ENCODE data around the gene TAGLN2. TPM values are rescaled to one million over a fixed set of nuclear protein-coding genes. Genes with fewer than 3 reads are reported as not detected.

The TAGLN2 gene
- total and polyA plus RNA-seq, 9 of the 15 experiments (the other 6 are each of a cell fraction or from before 2014, with no cell fraction given): 192 to 683 (median 455) TPM

DNA sequence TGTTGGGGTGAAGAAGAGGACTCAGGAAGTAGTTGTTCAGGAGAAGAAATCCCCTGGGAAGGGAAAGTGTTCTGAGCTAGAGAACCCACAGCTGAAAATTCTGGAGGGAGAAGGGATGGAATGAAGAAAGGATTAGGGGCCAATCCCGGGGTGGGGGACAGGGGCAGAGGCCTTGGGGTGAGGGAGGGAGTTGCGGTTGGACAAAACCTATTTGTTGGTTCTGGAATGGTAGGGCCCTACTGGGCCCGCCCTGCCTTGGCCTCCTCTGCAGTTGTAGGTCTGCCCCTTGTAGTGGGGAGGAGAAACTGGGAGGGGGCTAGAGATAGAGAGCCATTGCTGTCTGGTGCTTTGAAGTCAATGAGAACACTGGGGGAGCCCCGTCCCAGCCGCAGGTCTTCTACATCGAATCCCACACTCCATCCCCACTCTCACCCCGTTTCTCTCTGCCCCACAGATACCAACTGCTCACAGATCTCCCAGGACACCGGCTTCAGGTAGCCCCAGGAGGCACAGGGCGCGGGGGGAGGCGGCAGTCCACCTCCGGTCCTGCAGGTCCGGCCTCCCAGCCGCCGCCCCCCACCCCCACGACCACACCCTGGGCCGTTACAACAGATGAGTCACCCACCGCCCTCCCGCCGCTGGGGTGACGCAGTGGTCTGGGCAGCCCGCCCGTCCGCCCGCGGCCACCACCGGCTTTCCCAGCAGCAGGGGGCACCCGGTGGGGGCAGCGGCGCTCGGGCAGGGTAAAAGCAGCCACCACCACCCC is 1.1 kb downstream of the TAGLN2 start (continued):
- TF ChIP-seq MBD2 (IDR thresholded peaks at IDR 0.05; ENCODE audit: borderline replicate concordance, low read depth) (peak; percentile 59; the same call in 1 of the 2 replicates), PRDM10 (IDR thresholded peaks at IDR 0.05; ENCODE audit: partially characterized antibody) (peak; percentile 98), ZNF830 (CRISPR knock-in tag; IDR thresholded peaks at IDR 0.05) (no peak), ETS2 (tag; IDR thresholded peaks at IDR 0.05; ENCODE audit: borderline replicate concordance, poor library complexity, severe bottlenecking) (no peak), ZNF639 (CRISPR knock-in tag; conservative IDR thresholded peaks at IDR 0.05 in 1 of 2, IDR thresholded peaks at IDR 0.05 in 1 of 2) (no peak; a peak in 1 of 4 replicates), KLF6 (CRISPR knock-in tag; IDR thresholded peaks at IDR 0.05; ENCODE audit: borderline replicate concordance) (peak; percentile 88; the same call in 1 of the 2 replicates), ZBTB1 (CRISPR knock-in tag; IDR thresholded peaks at IDR 0.05; ENCODE audit: borderline replicate concordance, low read depth) (peak; percentile 95), ZNF324 (CRISPR knock-in tag; IDR thresholded peaks at IDR 0.05) (no peak), ELF4 (CRISPR knock-in tag; IDR thresholded peaks at IDR 0.05) (no peak), HDAC3 (IDR thresholded peaks at IDR 0.05; ENCODE audit: borderline replicate concordance, partially characterized antibody) (peak; percentile 78), CREBBP (IDR thresholded peaks at IDR 0.05; ENCODE audit: low read depth, low read length) (no peak), DACH1 (IDR thresholded peaks at IDR 0.05; ENCODE audit: partially characterized antibody) (no peak), ZNF586 (CRISPR knock-in tag; conservative IDR thresholded peaks at IDR 0.05) (no peak), MYC (IDR thresholded peaks at IDR 0.05; ENCODE audit: low read depth, low read length) (no peak), MYC (CRISPR knock-in tag; IDR thresholded peaks at IDR 0.05; ENCODE audit: borderline replicate concordance, low read depth) (no peak), POLR2A (conservative IDR thresholded peaks at IDR 0.05) (peak; percentile 41; the same call in 1 of the 2 replicates), POLR2G (IDR thresholded peaks at IDR 0.05; ENCODE audit: low read depth, low read length) (peak; percentile 56; the same call in 1 of the 2 replicates), ZNF347 (CRISPR knock-in tag; IDR thresholded peaks at IDR 0.05; ENCODE audit: low read depth) (no peak)
- TF ChIP-seq, protein P1, sequence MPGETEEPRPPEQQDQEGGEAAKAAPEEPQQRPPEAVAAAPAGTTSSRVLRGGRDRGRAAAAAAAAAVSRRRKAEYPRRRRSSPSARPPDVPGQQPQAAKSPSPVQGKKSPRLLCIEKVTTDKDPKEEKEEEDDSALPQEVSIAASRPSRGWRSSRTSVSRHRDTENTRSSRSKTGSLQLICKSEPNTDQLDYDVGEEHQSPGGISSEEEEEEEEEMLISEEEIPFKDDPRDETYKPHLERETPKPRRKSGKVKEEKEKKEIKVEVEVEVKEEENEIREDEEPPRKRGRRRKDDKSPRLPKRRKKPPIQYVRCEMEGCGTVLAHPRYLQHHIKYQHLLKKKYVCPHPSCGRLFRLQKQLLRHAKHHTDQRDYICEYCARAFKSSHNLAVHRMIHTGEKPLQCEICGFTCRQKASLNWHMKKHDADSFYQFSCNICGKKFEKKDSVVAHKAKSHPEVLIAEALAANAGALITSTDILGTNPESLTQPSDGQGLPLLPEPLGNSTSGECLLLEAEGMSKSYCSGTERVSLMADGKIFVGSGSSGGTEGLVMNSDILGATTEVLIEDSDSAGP (CRISPR knock-in tag; IDR thresholded peaks at IDR 0.05): no peak
- TF ChIP-seq, protein P2, sequence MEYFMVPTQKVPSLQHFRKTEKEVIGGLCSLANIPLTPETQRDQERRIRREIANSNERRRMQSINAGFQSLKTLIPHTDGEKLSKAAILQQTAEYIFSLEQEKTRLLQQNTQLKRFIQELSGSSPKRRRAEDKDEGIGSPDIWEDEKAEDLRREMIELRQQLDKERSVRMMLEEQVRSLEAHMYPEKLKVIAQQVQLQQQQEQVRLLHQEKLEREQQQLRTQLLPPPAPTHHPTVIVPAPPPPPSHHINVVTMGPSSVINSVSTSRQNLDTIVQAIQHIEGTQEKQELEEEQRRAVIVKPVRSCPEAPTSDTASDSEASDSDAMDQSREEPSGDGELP (CRISPR knock-in tag; IDR thresholded peaks at IDR 0.05; ENCODE audit: borderline replicate concordance): peak; percentile 86
